Right forelimb (tissue), 1 donor: ENCODE measurements around the gene ASIC2.

Experiments
- DNase-seq: peaks from one replicate; pipeline ENCODE4 v3.0.0-alpha.2; 2018

The ASIC2 gene

GRCh38 chr17:33287096-33287725 is 5.9 kb downstream of the ASIC2 start:
- DNase-seq, result no peak

- no peak for DNase-seq
These were observed 7.7 kb downstream of the ASIC2 start for GRCh38 chr17:33285413-33285812.

- DNase-seq, result no peak
These were observed 9.1 kb downstream of the ASIC2 start for GRCh38 chr17:33284022-33284421.

GRCh38 chr17:33280162-33280943 is 12.7 kb downstream of the ASIC2 start:
- DNase-seq, result no peak

- no peak for DNase-seq
These were observed 15.5 kb downstream of the ASIC2 start for GRCh38 chr17:33277436-33278100.

- no peak for DNase-seq
These were observed 19.2 kb downstream of the ASIC2 start for GRCh38 chr17:33273743-33274410.

GRCh38 chr17:33273271-33273670 is 19.8 kb downstream of the ASIC2 start:
- DNase-seq, result no peak

GRCh38 chr17:33272438-33272837 is 20.7 kb downstream of the ASIC2 start:
- DNase-seq, result no peak

GRCh38 chr17:33269337-33270060 is 23.6 kb downstream of the ASIC2 start:
- DNase-seq, result no peak

GRCh38 chr17:33267851-33268548 is 25.1 kb downstream of the ASIC2 start:
- DNase-seq, result no peak

- no peak for DNase-seq
These were observed 25.8 kb downstream of the ASIC2 start for GRCh38 chr17:33267271-33267790.

- DNase-seq, result no peak
These were observed 26.5 kb downstream of the ASIC2 start for GRCh38 chr17:33266611-33267010.

- DNase-seq, result no peak
These were observed 27.0 kb downstream of the ASIC2 start for GRCh38 chr17:33266116-33266515.

- no peak for DNase-seq
These were observed 29.7 kb downstream of the ASIC2 start for GRCh38 chr17:33263396-33263795.

- no peak for DNase-seq
These were observed 30.6 kb downstream of the ASIC2 start for GRCh38 chr17:33262266-33263123.

- no peak for DNase-seq
These were observed 31.3 kb downstream of the ASIC2 start for GRCh38 chr17:33261820-33262219.

GRCh38 chr17:33260638-33261037 is 32.5 kb downstream of the ASIC2 start:
- no peak for DNase-seq

- no peak for DNase-seq
These were observed 34.8 kb downstream of the ASIC2 start for GRCh38 chr17:33258296-33258695.

GRCh38 chr17:33245183-33245582 is 47.9 kb downstream of the ASIC2 start:
- no peak for DNase-seq

GRCh38 chr17:33243732-33244131 is 49.4 kb downstream of the ASIC2 start:
- no peak for DNase-seq
